H1 (cell line): Measurements from ENCODE around the gene EGFLAM. TPM values are rescaled to one million over a fixed set of nuclear protein-coding genes. Genes with fewer than 3 reads are reported as not detected.

ENCODE experiments used
- CHD7 ChIP-seq: fragments of 300-600 bp; sonication (generic); IDR thresholded peaks from 2 replicates; pipeline ENCODE4 v1.7.1; 2012; ENCODE audit warnings: low read length, moderate library complexity, mild to moderate bottlenecking, inconsistent platforms; ENCODE audit not compliant: insufficient replicate concordance
- NANOG ChIP-seq: IDR thresholded peaks from 2 replicates; pipeline ENCODE4 v1.6.1; 2011; ENCODE audit warnings: low read length, low read depth, mild to moderate bottlenecking, inconsistent platforms; ENCODE audit not compliant: insufficient read depth, poor library complexity, severe bottlenecking
- polyA plus RNA-seq, 7 experiments: library from polyadenylated mRNA; depleted of rRNA in 3 of 7; stranded (reverse) in 5 of 7; unstranded in 2 of 7; fragments of >200 nt in 5 of 7; fragments of 200-250 nt in 2 of 7; gene quantifications; 1 replicate in 5 of 7; 2 replicates in 1 of 7; 4 replicates in 1 of 7; pipeline versions ENCODE4 v1.2.1 to v1.2.3, GENCODE V29; 2011 to 2013; ENCODE audit warnings: missing spikeins in 2 of 7, mixed read lengths in 2 of 7
- total RNA-seq: library from RNA; stranded (reverse); fragmentation: NEBNext Ultra II Directional; extraction: Animal tissue kit (Norgen Biotek cat#: 25700); gene quantifications from 2 replicates; pipeline ENCODE4 v1.2.1, GENCODE V29; 2021

EGFLAM gene
- total and polyA plus RNA-seq, 2 of the 8 experiments (the other 6 are each of a cell fraction or from before 2014, with no cell fraction given), result 0.20 to 0.24 TPM

GRCh38 chr5:38253759-38254158, 4.6 kb upstream of the EGFLAM start (continued):
- no peak for TF ChIP-seq CHD7
- TF ChIP-seq NANOG, result no peak
